GM21423 (cell line): Measurements from ENCODE around the gene NUTM2G.
"Not testable (repeated sequence)": the region's sequence is repeated elsewhere in the genome, so short reads cannot be mapped to it uniquely, and the experiment has no call there.

ENCODE experiments used
- ATAC-seq: cut with Tn5 transposase; IDR thresholded peaks from one replicate; pipeline ENCODE4 v1.9.1; 2021; ENCODE audit warnings: mild to moderate bottlenecking, moderate library complexity; ENCODE audit not compliant: unreplicated experiment

The NUTM2G gene

GRCh38 chr9:96928543-96928942 is at the start of gene NUTM2G:
NUTM2G (plus strand) TSS chr9:96928843; CDS start chr9:96929025, 182 bp downstream.
- not testable (repeated sequence) for ATAC-seq

GRCh38 chr9:96883922-96884321 is 44.7 kb upstream of the NUTM2G start:
- ATAC-seq = no peak

GRCh38 chr9:96884443-96884842 is 44.2 kb upstream of the NUTM2G start:
- ATAC-seq = no peak

- ATAC-seq = no peak
These were observed 43.2 kb upstream of the NUTM2G start for GRCh38 chr9:96885424-96885823.

GRCh38 chr9:96888591-96888990 is 40.1 kb upstream of the NUTM2G start:
- no peak for ATAC-seq

GRCh38 chr9:96892131-96892530 is 36.5 kb upstream of the NUTM2G start:
- no peak for ATAC-seq

GRCh38 chr9:96900010-96900409 is 28.6 kb upstream of the NUTM2G start:
- ATAC-seq = not testable (repeated sequence)

GRCh38 chr9:96904947-96905722 is 23.5 kb upstream of the NUTM2G start:
- not testable (repeated sequence) for ATAC-seq

GRCh38 chr9:96908479-96908878 is 20.2 kb upstream of the NUTM2G start:
- not testable (repeated sequence) for ATAC-seq

- not testable (repeated sequence) for ATAC-seq
These were observed 13.1 kb upstream of the NUTM2G start for GRCh38 chr9:96915539-96915938.

GRCh38 chr9:96916531-96916930 is 12.1 kb upstream of the NUTM2G start:
- ATAC-seq = not testable (repeated sequence)

GRCh38 chr9:96918550-96918949 is 10.1 kb upstream of the NUTM2G start:
- not testable (repeated sequence) for ATAC-seq

GRCh38 chr9:96920803-96921202 is 7.8 kb upstream of the NUTM2G start:
- not testable (repeated sequence) for ATAC-seq

- not testable (repeated sequence) for ATAC-seq
These were observed 3.1 kb upstream of the NUTM2G start for GRCh38 chr9:96925587-96925986.

GRCh38 chr9:96931665-96932064 is 3.0 kb downstream of the NUTM2G start:
- not testable (repeated sequence) for ATAC-seq

GRCh38 chr9:96934097-96934496 is 5.5 kb downstream of the NUTM2G start:
- ATAC-seq = not testable (repeated sequence)

- ATAC-seq = not testable (repeated sequence)
These were observed 6.1 kb downstream of the NUTM2G start for GRCh38 chr9:96934706-96935105.

GRCh38 chr9:96935401-96935800 is 6.8 kb downstream of the NUTM2G start:
- not testable (repeated sequence) for ATAC-seq

- not testable (repeated sequence) for ATAC-seq
These were observed 8.8 kb downstream of the NUTM2G start for GRCh38 chr9:96937442-96937841.

- ATAC-seq = not testable (repeated sequence)
These were observed 10.5 kb downstream of the NUTM2G start for GRCh38 chr9:96938957-96939665.

- ATAC-seq = peak; percentile 60
These were observed 12.3 kb downstream of the NUTM2G start for GRCh38 chr9:96940982-96941381.

GRCh38 chr9:96941628-96942027 is 13.0 kb downstream of the NUTM2G start:
- ATAC-seq = not testable (repeated sequence)
